K562 (cell line): Measurements from ENCODE around the gene ADSS1. TPM values are rescaled to one million over a fixed set of nuclear protein-coding genes. Genes with fewer than 3 reads are reported as not detected.

ENCODE experiments used
- ATAC-seq: fragments of 200-7000 bp; cut with Tn5 transposase; 3 replicates; pipeline ENCODE4 v1.9.1; 2020; ENCODE audit warnings: moderate library complexity
- BruUV-seq: library from RNA; stranded (reverse); fragments of 400-500 nt; replicated peaks from 2 replicates; lab custom pipeline; 2021; lab: Mats Ljungman, UMichigan
- CTCF ChIA-PET: fragments of 300-600 bp; formaldehyde crosslinking; extraction: SDS; loops from one replicate; lab custom pipeline; 2021; ENCODE audit warnings: low intra/inter-chr PET ratio; lab: Yijun Ruan, JAX
- POLR2A ChIA-PET: fragments of 300-600, 350-650 bp; sonication (Branson Sonifier 250); formaldehyde crosslinking; extraction: SDS; loops from one replicate; lab custom pipeline; 2021; ENCODE audit warnings: antibody characterized with exemption, inconsistent platforms; lab: Yijun Ruan, JAX
- DNase-seq, 4 experiments: peaks; one replicate each; pipeline versions ENCODE4 v3.0.0 to v3.0.0-alpha.2; 2011 to 2018; ENCODE audit warnings: low spot score in 3 of 4, mixed read lengths in 3 of 4; ENCODE audit errors: extremely low read depth in 1 of 4
- FAIRE-seq: peaks from 2 replicates; lab custom pipeline; 2011; peaks lifted over from hg19 to GRCh38; lab: Jason Lieb, UNC
- H2AFZ ChIP-seq: 2 replicates; pipeline ENCODE4 v1.6.0; 2011; ENCODE audit warnings: low read depth, low read length, control low read depth, inconsistent platforms
- H3K27ac ChIP-seq: fragments of 200-600 bp; 3 replicates; pipeline ENCODE4 v1.8.0; 2011; ENCODE audit warnings: low read depth, mild to moderate bottlenecking, control low read depth, inconsistent platforms, low read length, moderate library complexity, mixed read lengths; ENCODE audit errors: extremely low read depth
- H3K27me3 ChIP-seq, 2 experiments: fragments of 300-600 bp in 1 of 2; 2 replicates in 1 of 2; 3 replicates in 1 of 2; pipeline versions ENCODE4 v1.6.0 to v1.8.0; 2011; ENCODE audit warnings: inconsistent platforms in 2 of 2, low read length in 2 of 2, mild to moderate bottlenecking in 1 of 2, mixed read lengths in 1 of 2, moderate library complexity in 1 of 2; ENCODE audit not compliant: control insufficient read depth in 2 of 2, insufficient read depth in 2 of 2
- H3K36me3 ChIP-seq: fragments of 300-600 bp; 3 replicates; pipeline ENCODE4 v1.8.0; 2011; ENCODE audit warnings: mild to moderate bottlenecking, low read length, inconsistent platforms; ENCODE audit not compliant: control insufficient read depth, insufficient read depth
- H3K4me1 ChIP-seq, 2 experiments: fragments of 200-600 bp in 1 of 2; replicated peaks in 1 of 2; 2 replicates in 1 of 2; 3 replicates in 1 of 2; pipeline versions ENCODE4 v1.5.1 to v1.8.0; 2011; ENCODE audit warnings: inconsistent platforms in 2 of 2, low read length in 2 of 2, mild to moderate bottlenecking in 1 of 2, mixed read lengths in 1 of 2, moderate library complexity in 1 of 2; ENCODE audit not compliant: control insufficient read depth in 2 of 2, insufficient read depth in 2 of 2
- H3K4me2 ChIP-seq: 2 replicates; pipeline ENCODE4 v1.6.1; 2011; ENCODE audit warnings: low read length, control low read depth, inconsistent platforms, mixed read lengths; ENCODE audit not compliant: insufficient read depth
- H3K4me3 ChIP-seq: fragments of 200-600 bp; sonication (generic), shearing (Covaris generic); 2 replicates; pipeline ENCODE4 v1.5.1; 2016; ENCODE audit warnings: control low read depth, inconsistent platforms
- H3K79me2 ChIP-seq: fragments of 200-600 bp; 3 replicates; pipeline ENCODE4 v1.8.0; 2011; ENCODE audit warnings: low read length, inconsistent platforms; ENCODE audit not compliant: control insufficient read depth, insufficient read depth
- H3K9ac ChIP-seq, 2 experiments: 2 replicates each; pipeline versions ENCODE4 v1.6.0 to v1.6.1; 2011; ENCODE audit warnings: low read depth in 2 of 2, low read length in 2 of 2, control low read depth in 1 of 2, inconsistent platforms in 1 of 2, mild to moderate bottlenecking in 1 of 2, mixed read lengths in 1 of 2; ENCODE audit not compliant: insufficient read depth in 1 of 2
- H3K9me1 ChIP-seq: one replicate; pipeline ENCODE4 v1.6.0; 2011; ENCODE audit warnings: inconsistent platforms, mild to moderate bottlenecking, low read length, moderate library complexity; ENCODE audit not compliant: control insufficient read depth, insufficient read depth
- H3K9me3 ChIP-seq: replicated peaks from 2 replicates; pipeline ENCODE4 v1.5.1; 2011; ENCODE audit warnings: low read depth, low read length, inconsistent platforms; ENCODE audit not compliant: control insufficient read depth, insufficient read depth
- H4K20me1 ChIP-seq: replicated peaks from 2 replicates; pipeline ENCODE4 v1.6.1; 2011; ENCODE audit warnings: low read length, inconsistent platforms, mixed read lengths; ENCODE audit not compliant: control insufficient read depth, insufficient read depth
- CCAR2 ChIP-seq: fragments of 200-400 bp; formaldehyde crosslinking; IDR thresholded peaks from 2 replicates; pipeline ENCODE4 v1.6.1; 2017; ENCODE audit warnings: mild to moderate bottlenecking, low read depth, low read length
- CCNT2 ChIP-seq: IDR thresholded peaks from 2 replicates; pipeline ENCODE4 v1.6.1; 2011; ENCODE audit warnings: borderline replicate concordance, low read depth, mild to moderate bottlenecking, moderate library complexity, mixed read lengths, low read length; ENCODE audit not compliant: insufficient read length; ENCODE audit errors: extremely low read depth
- CXXC5 ChIP-seq: fragments of 250-450 bp; sonication (Bioruptor Pico); IDR thresholded peaks from 2 replicates; pipeline ENCODE4 v1.8.0; 2022; ENCODE audit warnings: inconsistent platforms, mild to moderate bottlenecking, moderate library complexity
- HDAC1 ChIP-seq, 2 experiments: fragments of 450-650 bp; IDR thresholded peaks; 2 replicates each; pipeline ENCODE4 v1.6.1; 2016 to 2017; ENCODE audit warnings: inconsistent platforms in 1 of 2, mild to moderate bottlenecking in 1 of 2, moderate library complexity in 1 of 2
- KLF1 ChIP-seq: fragments of 450-650 bp; IDR thresholded peaks from 2 replicates; pipeline ENCODE4 v1.6.1; 2016; ENCODE audit warnings: missing genetic modification characterization, missing compliant biosample characterization
- MBD2 ChIP-seq: sonication (generic); IDR thresholded peaks from 2 replicates; pipeline ENCODE4 v1.6.1; 2016; ENCODE audit warnings: low read depth, borderline replicate concordance
- MED1 ChIP-seq: sonication (generic); formaldehyde crosslinking; IDR thresholded peaks from 2 replicates; pipeline ENCODE4 v1.8.1; 2023; ENCODE audit warnings: missing genetic modification reagents, borderline replicate concordance
- ZBTB8A ChIP-seq: fragments of 450-650 bp; IDR thresholded peaks from 2 replicates; pipeline ENCODE4 v1.6.1; 2018; ENCODE audit warnings: mild to moderate bottlenecking, moderate library complexity; ENCODE audit not compliant: partially characterized antibody
- ZNF146 ChIP-seq: IDR thresholded peaks from one replicate; pipeline ENCODE4 v1.6.1; 2018; ENCODE audit warnings: missing compliant biosample characterization; ENCODE audit not compliant: unreplicated experiment
- ZNF408 ChIP-seq: fragments of 250-450 bp; sonication (Bioruptor Pico); IDR thresholded peaks from 2 replicates; pipeline ENCODE4 v1.4.0; 2020; ENCODE audit warnings: low read depth, mild to moderate bottlenecking, moderate library complexity
- WGBS: fragments of 100-300 bp; shearing (Covaris generic); methylation state at CpG from one replicate; pipeline ENCODE4 v1.1.6; 2016; ENCODE audit warnings: low coverage, mixed read lengths; ENCODE audit not compliant: insufficient coverage; ENCODE audit errors: missing lambda C conversion rate; 5-methylcytosine and 5-hydroxymethylcytosine counted together
- in situ Hi-C: fragments of 300-500 bp; cut with MboI; formaldehyde crosslinking; loops from 4 replicates; pipeline ENCODE4 v1.15.0; 2018; ENCODE audit warnings: inconsistent platforms, mixed read lengths
- intact Hi-C: fragments of 100-400 bp; cut with micrococcal nuclease; formaldehyde crosslinking; loops from 2 replicates; pipeline ENCODE4 v1.14.2; 2022
- polyA plus RNA-seq, 8 experiments: library from polyadenylated mRNA; depleted of rRNA in 4 of 8; stranded (reverse) in 5 of 8; unstranded in 3 of 8; fragments of >200 nt; fragmentation: Nextera tagmentation in 2 of 8; fragmentation: Illumina TruSeq in 1 of 8; extraction: Ambion mirVana in 2 of 8; extraction: Trizol in 1 of 8; gene quantifications; 2 replicates each; pipeline versions ENCODE4 v1.2.1 to v1.2.3, GENCODE V29; 2011 to 2014; ENCODE audit warnings: inconsistent platforms in 1 of 8, missing spikeins in 1 of 8
- total RNA-seq, 7 experiments: library from RNA; depleted of rRNA in 6 of 7; stranded (reverse); fragments of >200 nt in 6 of 7; fragmentation: Illumina TruSeq in 2 of 7; extraction: Trizol in 2 of 7; gene quantifications; 2 replicates each; pipeline versions ENCODE4 v1.2.1 to v1.2.3, GENCODE V29; 2011 to 2021; ENCODE audit warnings: low replicate concordance in 1 of 7
- TF ChIP-seq, protein P1 (sequence below): fragments of 450-650 bp; formaldehyde crosslinking; IDR thresholded peaks from 2 replicates; pipeline ENCODE4 v1.4.0; 2022; ENCODE audit warnings: missing genetic modification characterization
- TF ChIP-seq, protein P2 (sequence below): fragments of 250-450 bp; sonication (Bioruptor Pico); IDR thresholded peaks from 2 replicates; pipeline ENCODE4 v1.5.1; 2021; ENCODE audit warnings: mild to moderate bottlenecking
- TF ChIP-seq, protein P3 (sequence below): fragments of 250-450 bp; sonication (Bioruptor Pico); IDR thresholded peaks from 2 replicates; pipeline ENCODE4 v1.4.0; 2020

The ADSS1 gene
- total and polyA plus RNA-seq, 9 of the 15 experiments (the other 6 are each of a cell fraction or from before 2014, with no cell fraction given) = 0.53 to 5.9 (median 3.9) TPM

DNA sequence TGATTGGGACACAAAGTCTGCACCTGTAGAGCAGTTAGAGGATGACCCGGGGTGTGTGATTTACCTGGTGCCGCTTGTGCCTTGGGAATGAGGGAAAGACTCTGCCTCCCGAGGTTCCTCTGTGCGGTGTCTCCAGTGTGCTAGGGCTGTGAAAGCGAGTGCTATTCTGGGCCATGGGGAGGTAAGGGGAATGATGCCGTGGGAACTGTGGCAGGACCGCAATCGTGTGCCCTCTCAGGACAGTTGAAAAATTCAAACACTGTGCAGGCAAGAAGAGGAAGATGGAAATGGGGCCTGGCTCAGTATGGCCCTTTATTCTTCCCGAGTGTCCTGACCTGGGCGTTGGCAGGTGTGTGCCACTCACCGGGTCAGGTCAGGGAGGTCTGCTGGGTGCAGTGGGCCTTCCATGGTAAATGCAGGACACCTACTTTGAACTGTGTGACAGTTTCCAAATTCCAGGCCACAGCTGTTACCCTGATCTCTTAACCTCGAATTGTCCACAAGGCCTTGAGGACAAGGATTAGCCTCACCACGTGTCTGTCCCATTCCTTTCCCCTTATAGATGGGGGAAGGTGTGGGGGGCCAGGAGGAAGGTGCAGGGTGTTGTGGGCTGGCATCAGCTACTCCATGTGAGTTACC is 30.3 kb downstream of the ADSS1 start:
- H3K9me1 ChIP-seq = no peaks in the 10 kb centered on the region
- intact Hi-C loops = loop anchor here (5.0 kb wide), 1 partner anchor 73 kb away; no protein-coding TSS in a partner anchor
- BruUV-seq = TSS peak; percentile 59
- H3K36me3 ChIP-seq = peaks cover 45% of the 10 kb centered on the region; the same call in 2 of the 3 replicates
- ATAC-seq = no peak
- 0 out of 2 replicates have a peak, but pooled peaks cover 8% of the 10 kb centered on the region for H4K20me1 ChIP-seq
- DNase-seq = no peak
- H3K4me2 ChIP-seq = peak overlapping the region; percentile 82
- no peak overlapping the region; the same call in 2 of the 3 replicates for H3K27ac ChIP-seq
- CTCF ChIA-PET = no interaction called here
- H3K9me3 ChIP-seq = 0 out of 2 replicates have a peak, but pooled peaks cover 4% of the 10 kb centered on the region
- peak overlapping the region; percentile 98 for H3K4me3 ChIP-seq
- peaks cover 26% of the 10 kb centered on the region for H3K79me2 ChIP-seq
- H3K9ac ChIP-seq = peak overlapping the region; percentile 95 to 96
- 59% methylated on average over 13 of the region's 13 CpGs for WGBS
- H3K27me3 ChIP-seq = no peaks in the 10 kb centered on the region
- FAIRE-seq = no peak
- no peak overlapping the region for H2AFZ ChIP-seq
- in situ Hi-C loops = no loop called here
- POLR2A ChIA-PET = interaction anchor here (0.6 to 0.7 kb wide), 3 partner anchors 9 to 284 kb away, joined by 3 to 5 read pairs (median 3); no protein-coding TSS in a partner anchor
- peaks cover 9 to 38% of the 10 kb centered on the region in 2 experiments; a peak in 3 of 5 replicates for H3K4me1 ChIP-seq
- no peak for TF ChIP-seq CXXC5 (CRISPR knock-in tag)
- TF ChIP-seq ZBTB8A = no peak
- TF ChIP-seq CCAR2 = no peak
- no peak for TF ChIP-seq CCNT2
- TF ChIP-seq, protein P1, sequence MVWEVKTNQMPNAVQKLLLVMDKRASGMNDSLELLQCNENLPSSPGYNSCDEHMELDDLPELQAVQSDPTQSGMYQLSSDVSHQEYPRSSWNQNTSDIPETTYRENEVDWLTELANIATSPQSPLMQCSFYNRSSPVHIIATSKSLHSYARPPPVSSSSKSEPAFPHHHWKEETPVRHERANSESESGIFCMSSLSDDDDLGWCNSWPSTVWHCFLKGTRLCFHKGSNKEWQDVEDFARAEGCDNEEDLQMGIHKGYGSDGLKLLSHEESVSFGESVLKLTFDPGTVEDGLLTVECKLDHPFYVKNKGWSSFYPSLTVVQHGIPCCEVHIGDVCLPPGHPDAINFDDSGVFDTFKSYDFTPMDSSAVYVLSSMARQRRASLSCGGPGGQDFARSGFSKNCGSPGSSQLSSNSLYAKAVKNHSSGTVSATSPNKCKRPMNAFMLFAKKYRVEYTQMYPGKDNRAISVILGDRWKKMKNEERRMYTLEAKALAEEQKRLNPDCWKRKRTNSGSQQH (CRISPR knock-in tag) = no peak
- TF ChIP-seq KLF1 = no peak
- no peak for TF ChIP-seq HDAC1 (IDR thresholded peaks at IDR 0.05)
- TF ChIP-seq, protein P2, sequence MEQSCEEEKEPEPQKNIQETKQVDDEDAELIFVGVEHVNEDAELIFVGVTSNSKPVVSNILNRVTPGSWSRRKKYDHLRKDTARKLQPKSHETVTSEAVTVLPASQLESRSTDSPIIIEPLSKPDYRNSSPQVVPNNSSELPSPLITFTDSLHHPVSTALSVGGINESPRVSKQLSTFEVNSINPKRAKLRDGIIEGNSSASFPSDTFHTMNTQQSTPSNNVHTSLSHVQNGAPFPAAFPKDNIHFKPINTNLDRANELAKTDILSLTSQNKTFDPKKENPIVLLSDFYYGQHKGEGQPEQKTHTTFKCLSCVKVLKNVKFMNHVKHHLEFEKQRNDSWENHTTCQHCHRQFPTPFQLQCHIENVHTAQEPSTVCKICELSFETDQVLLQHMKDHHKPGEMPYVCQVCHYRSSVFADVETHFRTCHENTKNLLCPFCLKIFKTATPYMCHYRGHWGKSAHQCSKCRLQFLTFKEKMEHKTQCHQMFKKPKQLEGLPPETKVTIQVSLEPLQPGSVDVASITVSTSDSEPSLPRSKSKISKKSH (CRISPR knock-in tag) = no peak
- no peak for TF ChIP-seq MBD2
- TF ChIP-seq, protein P3, sequence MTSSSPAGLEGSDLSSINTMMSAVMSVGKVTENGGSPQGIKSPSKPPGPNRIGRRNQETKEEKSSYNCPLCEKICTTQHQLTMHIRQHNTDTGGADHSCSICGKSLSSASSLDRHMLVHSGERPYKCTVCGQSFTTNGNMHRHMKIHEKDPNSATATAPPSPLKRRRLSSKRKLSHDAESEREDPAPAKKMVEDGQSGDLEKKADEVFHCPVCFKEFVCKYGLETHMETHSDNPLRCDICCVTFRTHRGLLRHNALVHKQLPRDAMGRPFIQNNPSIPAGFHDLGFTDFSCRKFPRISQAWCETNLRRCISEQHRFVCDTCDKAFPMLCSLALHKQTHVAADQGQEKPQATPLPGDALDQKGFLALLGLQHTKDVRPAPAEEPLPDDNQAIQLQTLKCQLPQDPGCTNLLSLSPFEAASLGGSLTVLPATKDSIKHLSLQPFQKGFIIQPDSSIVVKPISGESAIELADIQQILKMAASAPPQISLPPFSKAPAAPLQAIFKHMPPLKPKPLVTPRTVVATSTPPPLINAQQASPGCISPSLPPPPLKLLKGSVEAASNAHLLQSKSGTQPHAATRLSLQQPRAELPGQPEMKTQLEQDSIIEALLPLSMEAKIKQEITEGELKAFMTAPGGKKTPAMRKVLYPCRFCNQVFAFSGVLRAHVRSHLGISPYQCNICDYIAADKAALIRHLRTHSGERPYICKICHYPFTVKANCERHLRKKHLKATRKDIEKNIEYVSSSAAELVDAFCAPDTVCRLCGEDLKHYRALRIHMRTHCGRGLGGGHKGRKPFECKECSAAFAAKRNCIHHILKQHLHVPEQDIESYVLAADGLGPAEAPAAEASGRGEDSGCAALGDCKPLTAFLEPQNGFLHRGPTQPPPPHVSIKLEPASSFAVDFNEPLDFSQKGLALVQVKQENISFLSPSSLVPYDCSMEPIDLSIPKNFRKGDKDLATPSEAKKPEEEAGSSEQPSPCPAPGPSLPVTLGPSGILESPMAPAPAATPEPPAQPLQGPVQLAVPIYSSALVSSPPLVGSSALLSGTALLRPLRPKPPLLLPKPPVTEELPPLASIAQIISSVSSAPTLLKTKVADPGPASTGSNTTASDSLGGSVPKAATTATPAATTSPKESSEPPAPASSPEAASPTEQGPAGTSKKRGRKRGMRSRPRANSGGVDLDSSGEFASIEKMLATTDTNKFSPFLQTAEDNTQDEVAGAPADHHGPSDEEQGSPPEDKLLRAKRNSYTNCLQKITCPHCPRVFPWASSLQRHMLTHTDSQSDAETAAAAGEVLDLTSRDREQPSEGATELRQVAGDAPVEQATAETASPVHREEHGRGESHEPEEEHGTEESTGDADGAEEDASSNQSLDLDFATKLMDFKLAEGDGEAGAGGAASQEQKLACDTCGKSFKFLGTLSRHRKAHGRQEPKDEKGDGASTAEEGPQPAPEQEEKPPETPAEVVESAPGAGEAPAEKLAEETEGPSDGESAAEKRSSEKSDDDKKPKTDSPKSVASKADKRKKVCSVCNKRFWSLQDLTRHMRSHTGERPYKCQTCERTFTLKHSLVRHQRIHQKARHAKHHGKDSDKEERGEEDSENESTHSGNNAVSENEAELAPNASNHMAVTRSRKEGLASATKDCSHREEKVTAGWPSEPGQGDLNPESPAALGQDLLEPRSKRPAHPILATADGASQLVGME = no peak
- TF ChIP-seq MED1 = no peak
- no peak for TF ChIP-seq ZNF408 (CRISPR knock-in tag)
- no peak for TF ChIP-seq ZNF146
